Trophoblast cell (in vitro differentiated cells and primary cell): Measurements from ENCODE around the gene PDE4B.
A peak's percentile ranks its signal among the peaks of the same experiment; 100 is the strongest.

Experiments
- DNase-seq, 2 donors: peaks; one replicate each; pipeline ENCODE4 v3.0.0-alpha.2; 2016
- H2AFZ ChIP-seq: 2 replicates; pipeline ENCODE4 v1.6.1; 2013; ENCODE audit warnings: low read length, moderate library complexity, mild to moderate bottlenecking; ENCODE audit not compliant: insufficient read depth, poor library complexity
- H2AK5ac ChIP-seq: 2 replicates; pipeline ENCODE4 v1.6.1; 2013; ENCODE audit warnings: mild to moderate bottlenecking, low read length
- H2BK120ac ChIP-seq: 2 replicates; pipeline ENCODE4 v1.6.1; 2013; ENCODE audit warnings: low read length, mild to moderate bottlenecking, moderate library complexity; ENCODE audit not compliant: insufficient read depth, poor library complexity
- H2BK12ac ChIP-seq: 2 replicates; pipeline ENCODE4 v1.6.1; 2013; ENCODE audit warnings: mild to moderate bottlenecking, low read length, moderate library complexity
- H2BK5ac ChIP-seq: 2 replicates; pipeline ENCODE4 v1.6.1; 2013; ENCODE audit warnings: low read length, low read depth, moderate library complexity, mild to moderate bottlenecking; ENCODE audit not compliant: poor library complexity
- H3K14ac ChIP-seq: 2 replicates; pipeline ENCODE4 v1.6.1; 2013; ENCODE audit warnings: mild to moderate bottlenecking, low read length
- H3K18ac ChIP-seq: 2 replicates; pipeline ENCODE4 v1.6.1; 2013; ENCODE audit warnings: mild to moderate bottlenecking, low read length
- H3K23ac ChIP-seq: 2 replicates; pipeline ENCODE4 v1.6.1; 2013; ENCODE audit warnings: low read length
- H3K27ac ChIP-seq: 2 replicates; pipeline ENCODE4 v1.5.1; 2013; ENCODE audit warnings: low read depth, mild to moderate bottlenecking, inconsistent platforms, low read length, moderate library complexity
- H3K27me3 ChIP-seq: 2 replicates; pipeline ENCODE4 v1.6.1; 2013; ENCODE audit warnings: inconsistent platforms, mild to moderate bottlenecking, low read length, moderate library complexity; ENCODE audit not compliant: insufficient read depth
- H3K36me3 ChIP-seq, 2 experiments: 1 replicate in 1 of 2; 2 replicates in 1 of 2; pipeline ENCODE4 v1.6.1; 2013; ENCODE audit warnings: low read length in 2 of 2, mild to moderate bottlenecking in 2 of 2, moderate library complexity in 1 of 2; ENCODE audit not compliant: insufficient read depth in 2 of 2, control insufficient read depth in 1 of 2
- H3K4ac ChIP-seq: 2 replicates; pipeline ENCODE4 v1.6.1; 2013; ENCODE audit warnings: low read depth, mild to moderate bottlenecking, low read length, moderate library complexity
- H3K4me1 ChIP-seq, 2 experiments: 1 replicate in 1 of 2; 2 replicates in 1 of 2; pipeline ENCODE4 v1.6.1; 2013; ENCODE audit warnings: low read length in 2 of 2, mild to moderate bottlenecking in 2 of 2, moderate library complexity in 1 of 2; ENCODE audit not compliant: insufficient read depth in 2 of 2, control insufficient read depth in 1 of 2
- H3K4me2 ChIP-seq: 2 replicates; pipeline ENCODE4 v1.6.1; 2013; ENCODE audit warnings: inconsistent platforms, mild to moderate bottlenecking, low read length, moderate library complexity
- H3K4me3 ChIP-seq: 2 replicates; pipeline ENCODE4 v1.5.1; 2013; ENCODE audit warnings: mild to moderate bottlenecking, low read depth, low read length, inconsistent platforms
- H3K79me1 ChIP-seq: one replicate; pipeline ENCODE4 v1.6.1; 2013; ENCODE audit warnings: low read length
- H3K79me2 ChIP-seq: 2 replicates; pipeline ENCODE4 v1.6.1; 2013; ENCODE audit warnings: low read length, mild to moderate bottlenecking; ENCODE audit not compliant: control insufficient read depth, insufficient read depth, poor library complexity
- H3K9ac ChIP-seq: 2 replicates; pipeline ENCODE4 v1.6.1; 2013; ENCODE audit warnings: mild to moderate bottlenecking, low read length
- H3K9me3 ChIP-seq: 2 replicates; pipeline ENCODE4 v1.6.1; 2013; ENCODE audit warnings: low read depth, mild to moderate bottlenecking, control low read depth, inconsistent platforms, low read length; ENCODE audit not compliant: insufficient read depth
- H4K12ac ChIP-seq: 2 replicates; pipeline ENCODE4 v1.6.1; 2013; ENCODE audit warnings: low read depth, mild to moderate bottlenecking, low read length, moderate library complexity
- H4K8ac ChIP-seq: 2 replicates; pipeline ENCODE4 v1.6.1; 2013; ENCODE audit warnings: low read depth, mild to moderate bottlenecking, low read length, moderate library complexity
- H4K91ac ChIP-seq: one replicate; pipeline ENCODE4 v1.6.1; 2013; ENCODE audit warnings: low read depth, mild to moderate bottlenecking, low read length, moderate library complexity
- WGBS: extraction: QIAGEN DNeasy Blood & Tissue Kit; methylation state at CpG from one replicate; pipeline ENCODE4 v1.1.7; 2013; ENCODE audit warnings: missing lambda C conversion rate; ENCODE audit not compliant: insufficient read length, insufficient coverage; ENCODE audit errors: extremely low coverage; 5-methylcytosine and 5-hydroxymethylcytosine counted together

PDE4B gene

DNA sequence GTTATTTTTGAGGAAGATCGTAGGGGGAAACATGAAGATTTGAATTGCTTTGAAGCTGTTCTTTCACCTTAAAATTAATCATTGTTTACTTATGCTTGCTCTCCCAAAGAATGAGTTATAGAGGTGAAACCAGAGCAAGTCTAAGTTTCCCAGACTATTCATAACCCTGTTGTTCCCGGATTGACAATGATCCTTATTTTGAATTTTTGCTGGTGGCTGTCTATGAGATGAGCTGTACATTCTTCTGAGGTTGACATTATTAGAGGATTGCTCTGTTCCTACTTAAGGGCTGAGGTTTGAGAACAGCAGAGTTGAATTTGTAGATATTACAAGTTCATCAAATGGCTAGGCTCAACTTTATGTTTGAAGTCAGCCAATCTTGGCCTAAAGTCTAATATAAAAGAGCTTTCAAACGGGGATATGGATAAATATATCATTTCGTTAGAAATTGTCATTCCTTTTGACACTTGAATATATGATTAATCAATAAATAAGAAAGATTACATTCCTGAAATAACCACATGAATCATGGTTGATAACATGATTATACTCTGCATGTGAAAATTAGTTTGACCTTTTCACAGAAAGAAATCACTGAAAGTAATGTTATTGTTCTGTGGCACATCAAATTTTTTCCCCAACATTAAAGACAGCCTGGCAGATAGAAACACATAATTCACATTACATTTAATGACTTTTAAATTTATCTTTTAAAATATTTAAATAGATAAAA is 19.1 kb upstream of the PDE4B start:
- no CpG with 5 or more reads among the region's 4 CpGs for WGBS
- Histone ChIP-seq H3K9me3 (no peaks in the 10 kb centered on the region), H2AFZ (no peak overlapping the region), H2BK12ac (no peak overlapping the region), H3K79me2 (no peaks in the 10 kb centered on the region), H4K8ac (no peak overlapping the region), H3K9ac (no peak overlapping the region), H4K91ac (no peak overlapping the region), H3K4me3 (no peak overlapping the region), H2AK5ac (no peak overlapping the region), H3K18ac (no peak overlapping the region), H3K27me3 (no peaks in the 10 kb centered on the region), H4K12ac (no peak overlapping the region), H2BK120ac (no peak overlapping the region), H3K36me3 (no peaks in the 10 kb centered on the region), H3K4me2 (no peak overlapping the region), H3K23ac (no peak overlapping the region), H3K27ac (no peak overlapping the region), H3K4me1 (no peaks in the 10 kb centered on the region), H3K14ac (no peak overlapping the region), H2BK5ac (no peak overlapping the region), H3K4ac (no peak overlapping the region), H3K79me1 (no peaks in the 10 kb centered on the region)
- no peak for DNase-seq

DNA sequence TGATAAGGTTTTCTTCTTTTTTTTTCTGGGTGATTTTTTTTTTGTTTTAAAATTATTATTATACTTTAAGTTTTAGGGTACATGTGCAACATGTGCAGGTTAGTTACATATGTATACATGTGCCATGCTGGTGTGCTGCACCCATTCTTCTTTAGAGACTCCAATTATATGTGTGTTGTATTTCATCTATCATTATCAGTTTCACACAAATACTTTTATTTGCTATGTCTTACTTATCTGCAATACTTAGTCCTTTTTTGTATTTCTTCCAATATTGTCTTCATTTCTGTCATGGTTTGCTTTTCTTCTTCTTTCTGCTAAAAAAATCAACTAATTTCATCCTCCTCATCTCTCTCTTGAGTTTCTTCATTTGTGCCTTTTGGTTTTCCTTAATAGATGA is 3.9 kb upstream of the PDE4B start:
- Histone ChIP-seq H3K4me3 (no peak overlapping the region), H3K9ac (no peak overlapping the region), H4K12ac (no peak overlapping the region), H3K4ac (no peak overlapping the region), H3K18ac (no peak overlapping the region), H4K91ac (no peak overlapping the region), H4K8ac (no peak overlapping the region), H3K36me3 (no peaks in the 10 kb centered on the region), H3K27me3 (peaks cover 27% of the 10 kb centered on the region), H2AFZ (no peak overlapping the region), H2AK5ac (no peak overlapping the region), H2BK12ac (no peak overlapping the region), H3K27ac (no peak overlapping the region), H2BK5ac (no peak overlapping the region), H3K9me3 (peaks cover 1% of the 10 kb centered on the region), H3K79me2 (no peaks in the 10 kb centered on the region), H2BK120ac (no peak overlapping the region), H3K4me2 (no peak overlapping the region), H3K14ac (no peak overlapping the region), H3K4me1 (peaks cover 12 to 14% of the 10 kb centered on the region in 2 experiments), H3K23ac (no peak overlapping the region), H3K79me1 (no peaks in the 10 kb centered on the region)
- no peak for DNase-seq

DNA sequence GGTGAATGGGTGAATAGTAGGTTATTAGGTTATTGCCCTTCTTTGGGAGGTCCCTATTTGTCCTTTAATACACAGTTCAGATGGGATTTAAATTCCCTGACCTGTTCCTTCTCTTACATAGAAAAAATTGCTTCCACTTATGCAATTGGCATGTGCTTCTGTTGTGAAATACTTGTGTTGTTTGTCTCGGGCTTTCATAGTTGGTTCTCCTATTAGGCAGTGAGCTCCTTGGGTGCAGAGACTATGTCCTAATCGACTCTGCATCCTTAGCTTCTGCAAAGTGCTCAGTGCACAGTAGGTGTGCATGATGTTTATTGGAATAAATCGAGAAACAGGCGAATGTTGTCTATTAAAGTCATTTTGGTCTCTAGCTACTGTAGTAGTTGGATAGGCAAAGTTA is 1.3 kb upstream of the PDE4B start:
- peak in 1 of 2 donors; percentile 51 for DNase-seq
- no peak overlapping the region for H4K91ac ChIP-seq
- H4K8ac ChIP-seq = no peak overlapping the region
- peaks cover 29% of the 10 kb centered on the region for H3K27me3 ChIP-seq
- H3K79me2 ChIP-seq = no peaks in the 10 kb centered on the region
- H3K27ac ChIP-seq = no peak overlapping the region
- H3K36me3 ChIP-seq = no peaks in the 10 kb centered on the region
- H3K9me3 ChIP-seq = peaks cover 1% of the 10 kb centered on the region
- no peak overlapping the region for H3K4me3 ChIP-seq
- no peak overlapping the region for H2AK5ac ChIP-seq
- H3K4me2 ChIP-seq = no peak overlapping the region
- no peak overlapping the region for H2BK12ac ChIP-seq
- no peak overlapping the region for H3K14ac ChIP-seq
- no peak overlapping the region for H3K9ac ChIP-seq
- no peak overlapping the region for H2AFZ ChIP-seq
- no CpG with 5 or more reads among the region's 4 CpGs for WGBS
- no peak overlapping the region for H4K12ac ChIP-seq
- no peak overlapping the region for H3K23ac ChIP-seq
- H3K4me1 ChIP-seq = peaks cover 12 to 14% of the 10 kb centered on the region in 2 experiments
- H2BK5ac ChIP-seq = no peak overlapping the region
- H3K79me1 ChIP-seq = no peaks in the 10 kb centered on the region
- no peak overlapping the region for H3K4ac ChIP-seq
- H2BK120ac ChIP-seq = no peak overlapping the region
- H3K18ac ChIP-seq = no peak overlapping the region

DNA sequence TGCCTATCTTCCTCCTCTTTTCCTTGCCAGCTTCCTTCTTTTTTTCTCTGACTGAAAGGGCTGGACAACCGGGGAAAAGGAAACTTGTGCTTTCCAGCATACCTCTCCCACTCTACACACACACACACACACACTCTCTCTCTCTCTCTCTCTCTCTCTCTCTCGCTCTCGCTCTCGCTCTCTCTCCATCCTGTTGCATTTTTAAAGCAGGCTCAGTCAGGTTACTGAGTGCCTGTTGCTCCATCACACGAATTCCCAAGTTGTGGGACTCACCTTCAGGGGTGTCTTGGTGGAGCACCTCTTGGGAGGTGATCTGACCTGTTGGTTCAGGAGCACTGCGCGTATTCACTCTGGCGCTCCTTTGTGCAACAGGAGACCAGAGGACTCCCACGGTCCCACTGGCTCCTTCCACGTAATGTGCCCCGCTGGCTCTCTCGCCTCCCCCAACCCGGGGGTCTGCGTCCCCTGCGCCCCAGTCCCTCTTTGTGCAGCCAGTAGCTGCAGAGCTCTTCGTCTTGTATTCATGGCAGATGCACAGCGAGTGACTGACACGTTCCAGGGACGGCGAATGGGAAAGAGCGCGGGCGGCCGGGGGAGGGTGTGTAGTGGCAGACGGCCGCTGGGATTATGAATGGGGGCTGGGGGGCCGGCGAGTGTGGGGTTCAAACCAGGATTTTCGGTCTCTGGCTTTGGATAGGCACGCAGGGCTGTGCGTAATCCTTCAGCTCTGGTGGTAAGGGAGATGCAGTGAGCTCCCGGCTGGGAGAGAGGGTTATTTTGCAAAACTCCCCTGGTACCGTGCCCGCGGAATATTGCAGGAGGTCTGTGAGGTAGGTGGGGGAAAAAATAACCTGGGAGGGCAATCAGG is 660 bp upstream of the PDE4B start:
- Histone ChIP-seq H3K23ac (no peak overlapping the region), H2BK120ac (no peak overlapping the region), H3K4me1 (peaks cover 12 to 14% of the 10 kb centered on the region in 2 experiments), H3K18ac (no peak overlapping the region), H4K12ac (no peak overlapping the region), H3K4me3 (peak overlapping the region; percentile 66), H2BK12ac (no peak overlapping the region), H3K4ac (no peak overlapping the region), H3K9ac (no peak overlapping the region), H3K4me2 (peak overlapping the region; percentile 96), H4K91ac (no peak overlapping the region), H3K79me2 (no peaks in the 10 kb centered on the region), H4K8ac (no peak overlapping the region), H3K14ac (no peak overlapping the region), H2BK5ac (no peak overlapping the region), H3K27me3 (peaks cover 29% of the 10 kb centered on the region), H3K79me1 (no peaks in the 10 kb centered on the region), H3K27ac (no peak overlapping the region), H2AK5ac (no peak overlapping the region), H3K36me3 (no peaks in the 10 kb centered on the region), H2AFZ (peak overlapping the region; percentile 54), H3K9me3 (peaks cover 1% of the 10 kb centered on the region)
- DNase-seq = no peak
- WGBS = no CpG with 5 or more reads among the region's 35 CpGs
